Breast epithelium (tissue), 3 donors: ENCODE measurements around the gene RTP2.

ENCODE experiments used
- CTCF ChIP-seq, 3 donors: fragments of 450-650 bp; IDR thresholded peaks; one replicate each; pipeline ENCODE4 v1.5.1; 2016 to 2017; ENCODE audit warnings: antibody characterized with exemption in 3 of 3, mild to moderate bottlenecking in 3 of 3, moderate library complexity in 3 of 3
- POLR2A ChIP-seq: fragments of 450-650 bp; IDR thresholded peaks from one replicate; pipeline ENCODE4 v1.6.1; 2016; ENCODE audit warnings: antibody characterized with exemption, mild to moderate bottlenecking, moderate library complexity

- TF ChIP-seq CTCF (IDR thresholded peaks at IDR 0.05), result no peak
- TF ChIP-seq POLR2A, result no peak
Measured at GRCh38 chr3:187720337-187720670, 17.9 kb upstream of the RTP2 start.
